ENCODE results near the gene AK6. TPM values are rescaled to one million over a fixed set of nuclear protein-coding genes. Genes with fewer than 3 reads are reported as not detected.

Gene AK6
- total and polyA plus RNA-seq, 4 donors = 17.7 to 54.6 (median 23.5) TPM

- TF ChIP-seq REST (IDR thresholded peaks at IDR 0.05) = peak; percentile 24
- TF ChIP-seq NR2F2 (IDR thresholded peaks at IDR 0.05) = no peak
- TF ChIP-seq YY1 (IDR thresholded peaks at IDR 0.05) = peak; percentile 62
Measured at GRCh38 chr5:69331528-69332445, 37.5 kb downstream of the AK6 start (continued).

DNA sequence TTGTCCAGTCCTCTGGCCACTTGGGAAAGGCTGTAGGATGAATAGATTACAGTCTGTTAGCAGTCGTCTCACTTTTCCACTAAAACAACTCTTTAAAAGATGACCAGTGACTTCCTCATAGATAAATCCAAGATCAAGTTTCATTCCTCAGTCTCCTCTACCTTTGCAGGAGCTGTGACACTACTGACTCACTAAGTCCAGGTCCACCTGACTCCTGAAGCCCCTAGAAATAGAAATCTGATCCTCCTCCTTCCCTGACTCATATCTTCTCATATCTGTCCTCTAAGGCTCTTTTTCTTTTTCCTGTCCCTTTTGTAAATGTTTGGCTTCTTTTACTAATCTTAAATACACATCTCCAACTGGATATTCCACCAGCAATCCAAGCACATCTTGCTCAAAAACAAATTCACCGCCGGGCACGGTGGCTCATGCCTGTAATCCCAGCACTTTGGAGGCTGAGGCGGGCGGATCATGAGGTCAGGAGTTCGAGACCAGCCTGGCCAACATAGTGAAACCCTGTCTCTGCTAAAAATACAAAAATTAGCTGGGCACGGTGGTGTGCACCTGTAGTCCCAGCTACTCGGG lies 39.3 kb downstream of the AK6 start:
- no peaks in the 10 kb centered on the region for H3K36me3 ChIP-seq (ENCODE audit: control insufficient read depth in 4 of 4, insufficient read depth in 3 of 4, low read depth in 1 of 4, low read length in 3 of 4)
- peaks cover 0 to 10% (median 1%) of the 10 kb centered on the region in 4 donors for H3K4me1 ChIP-seq (ENCODE audit: control insufficient read depth in 4 of 4, insufficient read depth in 4 of 4, low read length in 3 of 4)
- H3K9ac ChIP-seq (ENCODE audit: low read depth in 1 of 2, low read length in 2 of 2) = no peak overlapping the region
- H3K27ac ChIP-seq (ENCODE audit: low read depth in 1 of 2, low read length in 2 of 2) = no peak overlapping the region
- no peaks in the 10 kb centered on the region for H3K27me3 ChIP-seq (ENCODE audit: control insufficient read depth in 4 of 4, insufficient read depth in 4 of 4, low read length in 3 of 4)
- no peak overlapping the region for H3K4me3 ChIP-seq (ENCODE audit: low read depth in 1 of 3, low read length in 3 of 3)
- DNase-seq (ENCODE audit: low spot score) = no peak
- TF ChIP-seq HNF4A (conservative IDR thresholded peaks at IDR 0.05) = no peak
- TF ChIP-seq HNF4G (IDR thresholded peaks at IDR 0.05) = no peak
- no peak for TF ChIP-seq SP1 (IDR thresholded peaks at IDR 0.05)
- TF ChIP-seq YY1 (IDR thresholded peaks at IDR 0.05) = no peak
- TF ChIP-seq JUND (IDR thresholded peaks at IDR 0.05) = no peak
- no peak for TF ChIP-seq RXRA (IDR thresholded peaks at IDR 0.05)
- TF ChIP-seq REST (IDR thresholded peaks at IDR 0.05) = no peak
- TF ChIP-seq TAF1 (conservative IDR thresholded peaks at IDR 0.05) = no peak
- TF ChIP-seq NR2F2 (IDR thresholded peaks at IDR 0.05) = no peak
- TF ChIP-seq EGR1 (IDR thresholded peaks at IDR 0.05; ENCODE audit: low read depth in 2 of 2) = no peak
- TF ChIP-seq, protein P1, sequence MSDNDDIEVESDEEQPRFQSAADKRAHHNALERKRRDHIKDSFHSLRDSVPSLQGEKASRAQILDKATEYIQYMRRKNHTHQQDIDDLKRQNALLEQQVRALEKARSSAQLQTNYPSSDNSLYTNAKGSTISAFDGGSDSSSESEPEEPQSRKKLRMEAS (IDR thresholded peaks at IDR 0.05) = no peak
- no peaks in the 10 kb centered on the region for H3K9me3 ChIP-seq (ENCODE audit: control insufficient read depth in 4 of 4, low read length in 3 of 4)
- WGBS = 85% methylated on average over 9 of the region's 9 CpGs

GRCh38 chr5:69326365-69326764 lies 43.0 kb downstream of the AK6 start:
- Histone ChIP-seq H3K4me1 (ENCODE audit: control insufficient read depth in 4 of 4, insufficient read depth in 4 of 4, low read length in 3 of 4) (peaks cover 0 to 5% (median 1%) of the 10 kb centered on the region in 4 donors), H3K9me3 (ENCODE audit: control insufficient read depth in 4 of 4, low read length in 3 of 4) (no peaks in the 10 kb centered on the region), H3K27me3 (ENCODE audit: control insufficient read depth in 4 of 4, insufficient read depth in 4 of 4, low read length in 3 of 4) (no peaks in the 10 kb centered on the region), H3K9ac (ENCODE audit: low read depth in 1 of 2, low read length in 2 of 2) (no peak overlapping the region), H3K36me3 (ENCODE audit: control insufficient read depth in 4 of 4, insufficient read depth in 3 of 4, low read depth in 1 of 4, low read length in 3 of 4) (no peaks in the 10 kb centered on the region), H3K4me3 (ENCODE audit: low read depth in 1 of 3, low read length in 3 of 3) (no peak overlapping the region), H3K27ac (ENCODE audit: low read depth in 1 of 2, low read length in 2 of 2) (no peak overlapping the region)
- WGBS = 89% methylated on average over 1 of the region's 1 CpG
- no peak for DNase-seq (ENCODE audit: low spot score)
- TF ChIP-seq, protein P1 (IDR thresholded peaks at IDR 0.05) = no peak
- TF ChIP-seq FOXA1 (IDR thresholded peaks at IDR 0.05) = no peak
- TF ChIP-seq ZBTB33 (IDR thresholded peaks at IDR 0.05) = no peak
- TF ChIP-seq FOXA2 (IDR thresholded peaks at IDR 0.05) = no peak
- no peak for TF ChIP-seq RXRA (IDR thresholded peaks at IDR 0.05)
- TF ChIP-seq CTCF (IDR thresholded peaks at IDR 0.05; ENCODE audit: low read depth, low read length, missing input control) = no peak
- TF ChIP-seq SP1 (IDR thresholded peaks at IDR 0.05) = no peak
- no peak for TF ChIP-seq YY1 (IDR thresholded peaks at IDR 0.05)
